Thoracic aorta (tissue), 2 donors: ENCODE results near the gene CTRB1. TPM values are rescaled to one million over a fixed set of nuclear protein-coding genes. Genes with fewer than 3 reads are reported as not detected.

Experiments used
- ATAC-seq: fragments of 150-250 bp; one replicate; pipeline ENCODE4 v1.8.0; 2017; ENCODE audit warnings: low read depth; ENCODE audit not compliant: insufficient number of reproducible peaks, low FRiP score
- DNase-seq: peaks from one replicate; pipeline ENCODE4 v3.0.0-alpha.2; 2020; ENCODE audit warnings: low spot score
- H3K27ac ChIP-seq, 2 donors: fragments of 200-600 bp; sonication (generic); 1 replicate in 1 of 2; 2 replicates in 1 of 2; pipeline ENCODE4 v1.5.1; 2016; ENCODE audit warnings: mild to moderate bottlenecking in 2 of 2, moderate library complexity in 2 of 2
- H3K27me3 ChIP-seq: fragments of 200-600 bp; sonication (generic); replicated peaks from 2 replicates; pipeline ENCODE4 v1.6.0; 2016; ENCODE audit warnings: mild to moderate bottlenecking; ENCODE audit not compliant: insufficient read depth
- H3K36me3 ChIP-seq: fragments of 200-600 bp; sonication (generic); one replicate; pipeline ENCODE4 v1.5.1; 2016
- H3K4me1 ChIP-seq, 2 donors: fragments of 200-600 bp; sonication (generic); 1 replicate in 1 of 2; 2 replicates in 1 of 2; pipeline versions ENCODE4 v1.5.1 to v1.6.0; 2016; ENCODE audit warnings: low read depth in 2 of 2, mild to moderate bottlenecking in 1 of 2; ENCODE audit not compliant: control insufficient read depth in 1 of 2
- H3K4me3 ChIP-seq: fragments of 200-600 bp; sonication (generic); 2 replicates; pipeline ENCODE4 v1.5.1; 2016; ENCODE audit warnings: mild to moderate bottlenecking
- H3K9me3 ChIP-seq: fragments of 200-600 bp; sonication (generic); 2 replicates; pipeline ENCODE4 v1.5.1; 2016
- total RNA-seq, 2 donors: library from RNA; depleted of rRNA; stranded (reverse); fragments of >200 nt; gene quantifications; one replicate each; pipeline versions ENCODE4 v1.1.0 to v1.2.3, GENCODE V29; 2016
- TF ChIP-seq, protein P1 (sequence below): fragments of 200-600 bp; sonication (generic); IDR thresholded peaks from one replicate; pipeline ENCODE4 v1.5.1; 2019; ENCODE audit warnings: antibody characterized with exemption

The CTRB1 gene
- total RNA-seq, 2 donors from 2014 or later: 4.9 to 9.3 TPM

DNA sequence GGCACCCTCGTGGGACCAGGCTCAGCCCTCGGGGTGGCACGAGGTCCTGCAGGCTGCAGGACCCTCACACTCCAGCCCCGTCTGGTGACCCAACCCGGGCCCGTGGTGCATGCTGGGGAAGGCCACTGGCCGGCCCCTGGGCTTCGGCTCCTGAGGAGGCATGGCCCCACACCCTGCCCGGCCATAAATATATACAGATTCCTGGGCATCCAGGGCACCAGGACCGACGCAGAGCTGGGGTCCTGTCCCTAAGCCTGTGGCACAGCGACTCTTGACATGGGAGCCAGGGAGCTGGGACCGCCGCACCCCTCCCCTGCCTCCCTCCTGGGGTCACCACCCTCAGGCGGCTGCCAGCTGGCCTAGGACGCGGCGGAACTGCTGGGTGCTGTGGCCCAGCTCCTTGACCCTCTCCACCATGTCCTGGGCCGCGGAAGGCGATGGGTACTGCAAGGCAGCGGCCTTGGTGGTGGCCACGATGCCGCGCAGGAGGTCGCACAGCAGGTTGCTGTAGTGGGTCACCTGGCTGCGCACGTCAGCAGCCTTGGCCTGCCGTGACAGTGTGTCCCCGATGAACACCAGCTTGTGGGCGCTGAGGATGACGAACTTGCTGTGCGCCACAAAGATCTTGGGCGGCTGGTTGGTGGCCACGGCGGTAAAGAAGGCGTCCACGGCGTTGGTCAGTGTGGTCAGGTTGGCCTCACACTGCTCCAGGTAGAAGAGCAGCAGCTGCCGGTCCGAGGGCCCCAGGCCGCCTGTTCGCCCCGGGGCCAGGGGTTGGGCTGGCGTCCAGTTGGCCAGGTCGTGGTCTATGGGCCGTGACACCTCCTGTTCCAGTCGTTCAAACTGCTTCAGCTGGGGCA lies 10.6 kb downstream of the CTRB1 start:
- ATAC-seq: no peak
- Histone ChIP-seq H3K27ac (no peak overlapping the region), H3K9me3 (no peaks in the 10 kb centered on the region), H3K27me3 (no peaks in the 10 kb centered on the region), H3K4me3 (no peak overlapping the region), H3K4me1 (peaks cover 3 to 13% of the 10 kb centered on the region in 2 donors), H3K36me3 (peaks cover 51% of the 10 kb centered on the region)
- TF ChIP-seq, protein P1, sequence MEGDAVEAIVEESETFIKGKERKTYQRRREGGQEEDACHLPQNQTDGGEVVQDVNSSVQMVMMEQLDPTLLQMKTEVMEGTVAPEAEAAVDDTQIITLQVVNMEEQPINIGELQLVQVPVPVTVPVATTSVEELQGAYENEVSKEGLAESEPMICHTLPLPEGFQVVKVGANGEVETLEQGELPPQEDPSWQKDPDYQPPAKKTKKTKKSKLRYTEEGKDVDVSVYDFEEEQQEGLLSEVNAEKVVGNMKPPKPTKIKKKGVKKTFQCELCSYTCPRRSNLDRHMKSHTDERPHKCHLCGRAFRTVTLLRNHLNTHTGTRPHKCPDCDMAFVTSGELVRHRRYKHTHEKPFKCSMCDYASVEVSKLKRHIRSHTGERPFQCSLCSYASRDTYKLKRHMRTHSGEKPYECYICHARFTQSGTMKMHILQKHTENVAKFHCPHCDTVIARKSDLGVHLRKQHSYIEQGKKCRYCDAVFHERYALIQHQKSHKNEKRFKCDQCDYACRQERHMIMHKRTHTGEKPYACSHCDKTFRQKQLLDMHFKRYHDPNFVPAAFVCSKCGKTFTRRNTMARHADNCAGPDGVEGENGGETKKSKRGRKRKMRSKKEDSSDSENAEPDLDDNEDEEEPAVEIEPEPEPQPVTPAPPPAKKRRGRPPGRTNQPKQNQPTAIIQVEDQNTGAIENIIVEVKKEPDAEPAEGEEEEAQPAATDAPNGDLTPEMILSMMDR: no peak
- DNase-seq: no peak

GRCh38 chr16:75230471-75231110 lies 11.8 kb downstream of the CTRB1 start:
- Histone ChIP-seq H3K4me1 (peaks cover 8 to 24% of the 10 kb centered on the region in 2 donors), H3K36me3 (peaks cover 58% of the 10 kb centered on the region), H3K9me3 (no peaks in the 10 kb centered on the region), H3K27ac (peak overlapping the region in 1 of 2 donors; percentile 8), H3K4me3 (no peak overlapping the region), H3K27me3 (no peaks in the 10 kb centered on the region)
- ATAC-seq: no peak
- no peak for DNase-seq
- TF ChIP-seq, protein P1: no peak

- ATAC-seq (no peak), DNase-seq (no peak)
- H3K36me3 ChIP-seq: peaks cover 58% of the 10 kb centered on the region
- no peaks in the 10 kb centered on the region for H3K27me3 ChIP-seq
- TF ChIP-seq, protein P1: no peak
- no peak overlapping the region for H3K4me3 ChIP-seq
- no peaks in the 10 kb centered on the region for H3K9me3 ChIP-seq
- H3K27ac ChIP-seq: no peak overlapping the region
- peaks cover 8 to 25% of the 10 kb centered on the region in 2 donors for H3K4me1 ChIP-seq
Measured at GRCh38 chr16:75231570-75231969, 12.8 kb downstream of the CTRB1 start.

DNA sequence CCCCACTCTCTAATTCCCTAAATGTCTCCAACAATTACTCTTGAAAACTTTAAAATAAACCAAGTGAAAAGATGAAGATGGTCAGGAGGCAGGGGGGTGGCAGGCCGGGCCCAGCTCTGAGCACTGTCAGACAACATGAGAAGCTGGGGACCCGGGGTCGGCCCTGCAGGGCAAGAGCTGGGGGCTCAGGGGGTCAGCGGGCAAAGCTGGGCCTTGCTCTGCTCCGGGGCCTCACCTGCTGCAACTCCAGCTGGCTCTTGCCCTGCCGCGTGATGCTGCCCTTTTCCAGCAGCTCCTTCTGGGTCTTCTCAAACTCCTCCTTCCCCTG lies 14.8 kb downstream of the CTRB1 start:
- ATAC-seq: no peak
- TF ChIP-seq, protein P1: no peak
- H3K4me3 ChIP-seq: no peak overlapping the region
- H3K27me3 ChIP-seq: no peaks in the 10 kb centered on the region
- H3K9me3 ChIP-seq: no peaks in the 10 kb centered on the region
- H3K36me3 ChIP-seq: peaks cover 49% of the 10 kb centered on the region
- H3K27ac ChIP-seq: peak overlapping the region; percentile 55 to 99
- DNase-seq: no peak
- H3K4me1 ChIP-seq: peaks cover 19 to 45% of the 10 kb centered on the region in 2 donors

DNA sequence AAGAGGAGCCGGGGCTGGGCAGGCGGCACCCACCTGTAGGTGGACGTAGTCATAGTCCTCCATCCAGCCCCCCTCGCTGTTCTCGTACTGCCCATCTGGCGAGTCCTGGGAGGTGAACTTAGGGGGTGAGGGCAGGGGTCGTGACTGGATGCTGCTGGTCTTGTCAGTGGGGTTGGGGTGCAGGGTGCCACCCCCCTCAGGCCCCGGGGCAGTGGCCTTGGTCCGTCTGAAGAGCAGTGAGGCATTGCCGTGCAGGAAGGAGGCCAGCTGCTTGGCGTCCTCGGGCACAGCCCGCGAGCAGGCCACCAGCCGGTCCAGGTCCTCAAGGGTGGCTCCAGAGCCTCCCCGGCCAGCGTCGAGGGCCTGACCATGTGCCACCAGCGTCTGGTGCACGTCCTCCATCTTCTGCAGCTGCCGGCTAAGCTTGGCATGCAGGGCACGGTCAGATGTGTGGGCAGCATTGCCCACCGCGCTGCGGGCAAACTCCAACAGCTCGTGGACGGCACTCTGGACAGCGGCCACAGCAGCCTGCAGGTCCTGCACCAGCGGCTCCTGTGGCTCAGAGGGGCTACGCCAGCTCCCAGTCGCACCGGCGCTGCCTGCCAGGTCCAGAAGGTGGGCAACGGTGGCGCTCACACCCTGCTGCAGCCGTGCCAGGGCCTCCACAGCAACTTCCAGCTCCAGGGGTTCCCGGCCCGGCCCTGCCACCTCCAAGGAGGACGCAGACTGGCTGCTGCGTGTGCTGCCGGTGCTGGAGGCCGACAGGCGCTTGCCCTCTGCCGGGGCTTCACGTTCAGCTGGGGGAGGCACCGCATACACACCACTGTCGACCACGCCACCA lies 16.3 kb downstream of the CTRB1 start:
- DNase-seq (no peak), ATAC-seq (no peak)
- Histone ChIP-seq H3K9me3 (no peaks in the 10 kb centered on the region), H3K27me3 (no peaks in the 10 kb centered on the region), H3K4me1 (peaks cover 31 to 60% of the 10 kb centered on the region in 2 donors), H3K4me3 (no peak overlapping the region), H3K36me3 (peaks cover 38% of the 10 kb centered on the region), H3K27ac (peak overlapping the region; percentile 73 to 99)
- TF ChIP-seq, protein P1: no peak
